ENCODE measurements around the gene THSD1.

DNA sequence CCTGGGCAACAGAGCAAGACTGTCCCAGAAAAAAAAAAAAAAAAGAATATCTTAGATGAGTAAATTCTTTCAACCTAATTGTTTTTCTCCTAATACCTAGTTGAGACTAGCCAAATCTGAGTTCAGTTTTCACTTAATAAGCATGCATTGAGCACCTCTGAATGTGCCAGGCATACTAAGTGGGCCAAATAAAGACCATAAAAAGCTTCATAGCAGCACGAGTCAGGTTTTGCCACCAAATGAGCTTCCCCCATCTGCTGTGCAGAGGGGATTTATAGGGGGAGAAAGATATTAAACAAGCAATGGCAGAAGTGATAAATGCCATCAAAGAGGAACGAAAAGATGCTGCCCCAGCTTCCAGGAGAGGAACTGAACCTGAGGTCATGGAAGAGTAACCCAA, 11.4 kb downstream of the THSD1 start:
- TF ChIP-seq POLR2A (IDR thresholded peaks at IDR 0.05): no peak
- TF ChIP-seq, protein P1, sequence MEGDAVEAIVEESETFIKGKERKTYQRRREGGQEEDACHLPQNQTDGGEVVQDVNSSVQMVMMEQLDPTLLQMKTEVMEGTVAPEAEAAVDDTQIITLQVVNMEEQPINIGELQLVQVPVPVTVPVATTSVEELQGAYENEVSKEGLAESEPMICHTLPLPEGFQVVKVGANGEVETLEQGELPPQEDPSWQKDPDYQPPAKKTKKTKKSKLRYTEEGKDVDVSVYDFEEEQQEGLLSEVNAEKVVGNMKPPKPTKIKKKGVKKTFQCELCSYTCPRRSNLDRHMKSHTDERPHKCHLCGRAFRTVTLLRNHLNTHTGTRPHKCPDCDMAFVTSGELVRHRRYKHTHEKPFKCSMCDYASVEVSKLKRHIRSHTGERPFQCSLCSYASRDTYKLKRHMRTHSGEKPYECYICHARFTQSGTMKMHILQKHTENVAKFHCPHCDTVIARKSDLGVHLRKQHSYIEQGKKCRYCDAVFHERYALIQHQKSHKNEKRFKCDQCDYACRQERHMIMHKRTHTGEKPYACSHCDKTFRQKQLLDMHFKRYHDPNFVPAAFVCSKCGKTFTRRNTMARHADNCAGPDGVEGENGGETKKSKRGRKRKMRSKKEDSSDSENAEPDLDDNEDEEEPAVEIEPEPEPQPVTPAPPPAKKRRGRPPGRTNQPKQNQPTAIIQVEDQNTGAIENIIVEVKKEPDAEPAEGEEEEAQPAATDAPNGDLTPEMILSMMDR (IDR thresholded peaks at IDR 0.05): no peak
